Measurements from ENCODE around the gene C14orf180.

DNA sequence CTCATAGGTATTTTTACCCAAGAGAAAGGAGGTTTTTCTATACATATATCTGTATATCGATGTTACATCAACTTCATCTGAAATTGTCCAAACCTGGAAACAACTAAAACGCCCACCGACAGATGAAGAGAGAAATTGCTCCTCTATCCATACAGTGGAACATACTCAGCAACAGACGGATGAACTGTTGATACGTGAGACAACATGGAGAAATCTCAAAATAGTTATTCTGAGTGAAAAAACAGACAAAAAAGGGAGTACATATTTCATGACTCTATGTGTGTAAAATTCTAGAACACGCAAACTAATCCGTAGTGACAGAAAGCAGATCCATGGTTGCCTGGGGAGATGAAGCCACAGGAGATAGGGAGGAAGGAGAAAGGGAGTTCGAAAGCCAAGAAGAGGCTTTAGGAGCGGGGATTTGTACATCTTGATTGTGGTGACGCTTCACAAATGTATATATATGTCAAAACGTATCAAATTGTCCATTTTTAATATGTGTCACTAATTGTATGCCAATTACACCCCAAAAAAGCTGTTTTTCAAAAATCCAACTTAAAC lies 37.6 kb upstream of the C14orf180 start:
- TF ChIP-seq, protein P1, sequence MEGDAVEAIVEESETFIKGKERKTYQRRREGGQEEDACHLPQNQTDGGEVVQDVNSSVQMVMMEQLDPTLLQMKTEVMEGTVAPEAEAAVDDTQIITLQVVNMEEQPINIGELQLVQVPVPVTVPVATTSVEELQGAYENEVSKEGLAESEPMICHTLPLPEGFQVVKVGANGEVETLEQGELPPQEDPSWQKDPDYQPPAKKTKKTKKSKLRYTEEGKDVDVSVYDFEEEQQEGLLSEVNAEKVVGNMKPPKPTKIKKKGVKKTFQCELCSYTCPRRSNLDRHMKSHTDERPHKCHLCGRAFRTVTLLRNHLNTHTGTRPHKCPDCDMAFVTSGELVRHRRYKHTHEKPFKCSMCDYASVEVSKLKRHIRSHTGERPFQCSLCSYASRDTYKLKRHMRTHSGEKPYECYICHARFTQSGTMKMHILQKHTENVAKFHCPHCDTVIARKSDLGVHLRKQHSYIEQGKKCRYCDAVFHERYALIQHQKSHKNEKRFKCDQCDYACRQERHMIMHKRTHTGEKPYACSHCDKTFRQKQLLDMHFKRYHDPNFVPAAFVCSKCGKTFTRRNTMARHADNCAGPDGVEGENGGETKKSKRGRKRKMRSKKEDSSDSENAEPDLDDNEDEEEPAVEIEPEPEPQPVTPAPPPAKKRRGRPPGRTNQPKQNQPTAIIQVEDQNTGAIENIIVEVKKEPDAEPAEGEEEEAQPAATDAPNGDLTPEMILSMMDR (IDR thresholded peaks at IDR 0.05) = no peak
- TF ChIP-seq POLR2AphosphoS5 (IDR thresholded peaks at IDR 0.05) = no peak
- TF ChIP-seq POLR2A (IDR thresholded peaks at IDR 0.05) = no peak

Data from prostate gland (tissue), 2 donors.